Measurements from ENCODE around the gene NPAS3. TPM values are rescaled to one million over a fixed set of nuclear protein-coding genes. Genes with fewer than 3 reads are reported as not detected.

NPAS3 gene
- total RNA-seq, 2 experiments from 2014 or later, result not detected

DNA sequence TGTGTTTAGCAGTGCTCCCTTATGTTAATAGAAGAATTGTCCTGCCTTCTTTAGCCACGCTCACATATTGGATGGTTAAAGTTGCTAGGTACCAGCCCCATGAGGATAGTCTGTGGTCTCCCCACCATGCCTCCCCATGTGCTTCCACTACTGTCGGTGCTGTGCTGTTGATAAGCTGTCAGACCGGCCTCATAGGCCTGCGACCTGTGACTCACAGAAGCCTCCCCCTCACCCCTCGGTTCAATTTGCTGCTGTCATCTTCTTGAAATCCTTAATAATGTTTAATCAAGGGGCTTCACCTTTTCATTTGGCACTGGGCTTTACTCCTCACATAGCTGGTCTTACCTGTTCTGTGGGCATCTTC is 227.2 kb downstream of the NPAS3 start:
- Histone ChIP-seq H3K4me2 (ENCODE audit: low read length) (peak overlapping the region; percentile 46; the same call in 1 of the 2 replicates), H3K9me2 (ENCODE audit: insufficient read depth, low read length) (no peaks in the 10 kb centered on the region), H3K4me3 (ENCODE audit: low read depth, low read length, poor library complexity, severe bottlenecking) (no peak overlapping the region), H3K36me3 (ENCODE audit: insufficient read depth, low read length) (no peaks in the 10 kb centered on the region; the same call in 1 of the 2 replicates), H3K27ac (ENCODE audit: low read depth, low read length, poor library complexity, severe bottlenecking) (no peak overlapping the region), H3K79me2 (ENCODE audit: insufficient read depth, low read depth, low read length) (no peaks in the 10 kb centered on the region), H2AFZ (ENCODE audit: low read length) (peak overlapping the region; percentile 82), H4K20me1 (ENCODE audit: insufficient read depth, low read length) (no peaks in the 10 kb centered on the region), H3K9me3 (ENCODE audit: low read length) (no peaks in the 10 kb centered on the region), H3K4me1 (ENCODE audit: insufficient read depth, low read length, poor library complexity, severe bottlenecking) (peaks cover 33% of the 10 kb centered on the region)
- DNase-seq (ENCODE audit: low spot score), result no peak
- ChIA-PET POLR2A (no interaction called here), CTCF (ENCODE audit: unreplicated experiment) (no interaction called here)
- intact Hi-C loops (cut with micrococcal nuclease; ENCODE audit: unreplicated experiment), result loop anchor here (10.0 kb wide), 1 partner anchor 181 kb away; no protein-coding TSS in a partner anchor
- no peak for TF ChIP-seq EZH2phosphoT487 (IDR thresholded peaks at IDR 0.05; ENCODE audit: borderline replicate concordance, low read depth, low read length)
- TF ChIP-seq, protein P1, sequence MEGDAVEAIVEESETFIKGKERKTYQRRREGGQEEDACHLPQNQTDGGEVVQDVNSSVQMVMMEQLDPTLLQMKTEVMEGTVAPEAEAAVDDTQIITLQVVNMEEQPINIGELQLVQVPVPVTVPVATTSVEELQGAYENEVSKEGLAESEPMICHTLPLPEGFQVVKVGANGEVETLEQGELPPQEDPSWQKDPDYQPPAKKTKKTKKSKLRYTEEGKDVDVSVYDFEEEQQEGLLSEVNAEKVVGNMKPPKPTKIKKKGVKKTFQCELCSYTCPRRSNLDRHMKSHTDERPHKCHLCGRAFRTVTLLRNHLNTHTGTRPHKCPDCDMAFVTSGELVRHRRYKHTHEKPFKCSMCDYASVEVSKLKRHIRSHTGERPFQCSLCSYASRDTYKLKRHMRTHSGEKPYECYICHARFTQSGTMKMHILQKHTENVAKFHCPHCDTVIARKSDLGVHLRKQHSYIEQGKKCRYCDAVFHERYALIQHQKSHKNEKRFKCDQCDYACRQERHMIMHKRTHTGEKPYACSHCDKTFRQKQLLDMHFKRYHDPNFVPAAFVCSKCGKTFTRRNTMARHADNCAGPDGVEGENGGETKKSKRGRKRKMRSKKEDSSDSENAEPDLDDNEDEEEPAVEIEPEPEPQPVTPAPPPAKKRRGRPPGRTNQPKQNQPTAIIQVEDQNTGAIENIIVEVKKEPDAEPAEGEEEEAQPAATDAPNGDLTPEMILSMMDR (conservative IDR thresholded peaks at IDR 0.05; ENCODE audit: low read length), result no peak
- no TSS peak for BruUV-seq (replicated peaks)

- Histone ChIP-seq H3K9me3 (ENCODE audit: low read length) (no peaks in the 10 kb centered on the region), H3K4me3 (ENCODE audit: low read depth, low read length, poor library complexity, severe bottlenecking) (no peak overlapping the region), H3K36me3 (ENCODE audit: insufficient read depth, low read length) (no peaks in the 10 kb centered on the region), H3K27ac (ENCODE audit: low read depth, low read length, poor library complexity, severe bottlenecking) (no peak overlapping the region), H3K9me2 (ENCODE audit: insufficient read depth, low read length) (no peaks in the 10 kb centered on the region), H3K4me2 (ENCODE audit: low read length) (no peak overlapping the region), H4K20me1 (ENCODE audit: insufficient read depth, low read length) (no peaks in the 10 kb centered on the region), H2AFZ (ENCODE audit: low read length) (no peak overlapping the region), H3K4me1 (ENCODE audit: insufficient read depth, low read length, poor library complexity, severe bottlenecking) (no peaks in the 10 kb centered on the region), H3K79me2 (ENCODE audit: insufficient read depth, low read depth, low read length) (no peaks in the 10 kb centered on the region)
- ChIA-PET POLR2A (no interaction called here), CTCF (ENCODE audit: unreplicated experiment) (no interaction called here)
- no peak for DNase-seq (ENCODE audit: low spot score)
- TF ChIP-seq, protein P1 (conservative IDR thresholded peaks at IDR 0.05; ENCODE audit: low read length), result no peak
- TF ChIP-seq EZH2phosphoT487 (IDR thresholded peaks at IDR 0.05; ENCODE audit: borderline replicate concordance, low read depth, low read length), result no peak
- intact Hi-C loops (cut with micrococcal nuclease; ENCODE audit: unreplicated experiment), result no loop called here
- BruUV-seq (replicated peaks), result no TSS peak
These were observed 237.3 kb downstream of the NPAS3 start for GRCh38 chr14:33175951-33176350.

DNA sequence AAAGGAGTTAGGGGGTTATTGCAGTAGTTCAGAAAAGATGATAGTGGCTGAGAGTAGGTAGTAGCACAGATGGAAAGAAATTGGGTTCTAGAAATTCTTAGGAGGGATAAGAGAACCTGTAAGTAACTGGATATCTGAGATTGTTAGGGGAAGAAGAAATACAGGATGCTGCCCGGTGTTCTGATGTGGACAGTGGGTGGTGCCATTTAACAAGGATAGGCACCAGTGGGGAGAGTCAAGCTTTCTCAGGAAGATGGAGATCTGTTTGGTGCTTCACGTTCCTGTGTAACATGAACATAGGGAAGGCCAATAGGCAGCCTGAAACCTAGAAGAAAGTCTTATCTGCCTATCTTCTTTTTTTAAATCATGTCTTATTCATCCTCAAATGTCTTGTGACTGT is 245.9 kb downstream of the NPAS3 start:
- DNase-seq (ENCODE audit: low spot score), result no peak
- Histone ChIP-seq H3K79me2 (ENCODE audit: insufficient read depth, low read depth, low read length) (no peaks in the 10 kb centered on the region), H2AFZ (ENCODE audit: low read length) (no peak overlapping the region), H3K27ac (ENCODE audit: low read depth, low read length, poor library complexity, severe bottlenecking) (no peak overlapping the region), H3K9me2 (ENCODE audit: insufficient read depth, low read length) (no peaks in the 10 kb centered on the region), H3K4me3 (ENCODE audit: low read depth, low read length, poor library complexity, severe bottlenecking) (no peak overlapping the region), H3K36me3 (ENCODE audit: insufficient read depth, low read length) (no peaks in the 10 kb centered on the region), H3K9me3 (ENCODE audit: low read length) (no peaks in the 10 kb centered on the region), H4K20me1 (ENCODE audit: insufficient read depth, low read length) (no peaks in the 10 kb centered on the region), H3K4me2 (ENCODE audit: low read length) (no peak overlapping the region), H3K4me1 (ENCODE audit: insufficient read depth, low read length, poor library complexity, severe bottlenecking) (no peaks in the 10 kb centered on the region)
- no TSS peak for BruUV-seq (replicated peaks)
- TF ChIP-seq, protein P1 (conservative IDR thresholded peaks at IDR 0.05; ENCODE audit: low read length), result peak; percentile 33; the same call in 1 of the 2 replicates
- no peak for TF ChIP-seq EZH2phosphoT487 (IDR thresholded peaks at IDR 0.05; ENCODE audit: borderline replicate concordance, low read depth, low read length)
- intact Hi-C loops (cut with micrococcal nuclease; ENCODE audit: unreplicated experiment), result no loop called here
- ChIA-PET POLR2A (no interaction called here), CTCF (ENCODE audit: unreplicated experiment) (no interaction called here)
